K562 (cell line): ENCODE results near the gene KIF17. TPM values are rescaled to one million over a fixed set of nuclear protein-coding genes. Genes with fewer than 3 reads are reported as not detected.

Experiments used
- FOXM1 ChIP-seq, 2 experiments: fragments of 450-650 bp in 1 of 2; sonication (generic) in 1 of 2; formaldehyde crosslinking in 1 of 2; IDR thresholded peaks; 2 replicates each; pipeline versions ENCODE4 v1.6.1 to v1.9.0; 2017 to 2022; ENCODE audit warnings: low read depth in 2 of 2, mild to moderate bottlenecking in 2 of 2, missing genetic modification reagents in 1 of 2, moderate library complexity in 1 of 2
- PHB ChIP-seq: fragments of 250-450 bp; sonication (Bioruptor Pico); IDR thresholded peaks from 2 replicates; pipeline ENCODE4 v1.5.0; 2021
- PYGO2 ChIP-seq: fragments of 450-650 bp; IDR thresholded peaks from 2 replicates; pipeline ENCODE4 v1.6.1; 2016; ENCODE audit warnings: mild to moderate bottlenecking, missing genetic modification characterization, moderate library complexity, missing compliant biosample characterization
- RBM14 ChIP-seq: fragments of 200-400 bp; formaldehyde crosslinking; IDR thresholded peaks from 2 replicates; pipeline ENCODE4 v1.6.1; 2018; ENCODE audit warnings: low read depth, mild to moderate bottlenecking, low read length, moderate library complexity, borderline replicate concordance; ENCODE audit not compliant: insufficient read depth
- RFX5 ChIP-seq: IDR thresholded peaks from 2 replicates; pipeline ENCODE4 v1.6.1; 2011; ENCODE audit warnings: low read depth, mild to moderate bottlenecking, improper control_type of control experiment, low read length
- SMAD1 ChIP-seq: fragments of 150-350 bp; IDR thresholded peaks from 2 replicates; pipeline ENCODE4 v1.6.1; 2014; ENCODE audit warnings: low read length, low read depth; ENCODE audit not compliant: partially characterized antibody
- TCF3 ChIP-seq: sonication (generic); formaldehyde crosslinking; IDR thresholded peaks from 2 replicates; pipeline ENCODE4 v1.4.0; 2020; ENCODE audit warnings: mild to moderate bottlenecking, missing genetic modification reagents
- ZNF12 ChIP-seq: sonication (generic); formaldehyde crosslinking; IDR thresholded peaks from 2 replicates; pipeline ENCODE4 v1.4.0; 2020; ENCODE audit warnings: mild to moderate bottlenecking, missing genetic modification reagents
- ZNF384 ChIP-seq: IDR thresholded peaks from 2 replicates; pipeline ENCODE4 v1.6.1; 2012; ENCODE audit warnings: low read depth, low read length, improper control_type of control experiment
- ZNF668 ChIP-seq: fragments of 250-450 bp; sonication (Bioruptor Pico); IDR thresholded peaks from 2 replicates; pipeline ENCODE4 v1.8.0; 2022; ENCODE audit warnings: mild to moderate bottlenecking, inconsistent platforms
- ZNF699 ChIP-seq: fragments of 250-450 bp; sonication (Bioruptor Pico); IDR thresholded peaks from 2 replicates; pipeline ENCODE4 v1.8.0; 2021; ENCODE audit warnings: mild to moderate bottlenecking, moderate library complexity; ENCODE audit not compliant: insufficient replicate concordance
- polyA plus RNA-seq, 8 experiments: library from polyadenylated mRNA; depleted of rRNA in 4 of 8; stranded (reverse) in 5 of 8; unstranded in 3 of 8; fragments of >200 nt; fragmentation: Nextera tagmentation in 2 of 8; fragmentation: Illumina TruSeq in 1 of 8; extraction: Ambion mirVana in 2 of 8; extraction: Trizol in 1 of 8; gene quantifications; 2 replicates each; pipeline versions ENCODE4 v1.2.1 to v1.2.3, GENCODE V29; 2011 to 2014; ENCODE audit warnings: inconsistent platforms in 1 of 8, missing spikeins in 1 of 8
- total RNA-seq, 7 experiments: library from RNA; depleted of rRNA in 6 of 7; stranded (reverse); fragments of >200 nt in 6 of 7; fragmentation: Illumina TruSeq in 2 of 7; extraction: Trizol in 2 of 7; gene quantifications; 2 replicates each; pipeline versions ENCODE4 v1.2.1 to v1.2.3, GENCODE V29; 2011 to 2021; ENCODE audit warnings: low replicate concordance in 1 of 7
- TF ChIP-seq, protein P1 (sequence below): fragments of 250-450 bp; sonication (Bioruptor Pico); IDR thresholded peaks from 2 replicates; pipeline ENCODE4 v1.5.0; 2021; ENCODE audit warnings: mild to moderate bottlenecking, borderline replicate concordance
- TF ChIP-seq, protein P2 (sequence below): fragments of 250-450 bp; sonication (Bioruptor Pico); IDR thresholded peaks from 2 replicates; pipeline ENCODE4 v1.5.0; 2021; ENCODE audit warnings: mild to moderate bottlenecking, moderate library complexity
- TF ChIP-seq, protein P3 (sequence below): fragments of 150-350 bp; IDR thresholded peaks from 2 replicates; pipeline ENCODE4 v1.6.1; 2014; ENCODE audit warnings: low read depth, mild to moderate bottlenecking, low read length, borderline replicate concordance
- TF ChIP-seq, protein P4 (sequence below): fragments of 250-450 bp; sonication (Bioruptor Pico); IDR thresholded peaks from 2 replicates; pipeline ENCODE4 v1.8.0; 2021; ENCODE audit warnings: borderline replicate concordance, mild to moderate bottlenecking, moderate library complexity; ENCODE audit not compliant: poor library complexity, severe bottlenecking

Gene KIF17
- total and polyA plus RNA-seq, 9 of the 15 experiments (the other 6 are each of a cell fraction or from before 2014, with no cell fraction given), result 0.04 to 0.47 (median 0.18) TPM; not detected in 5

DNA sequence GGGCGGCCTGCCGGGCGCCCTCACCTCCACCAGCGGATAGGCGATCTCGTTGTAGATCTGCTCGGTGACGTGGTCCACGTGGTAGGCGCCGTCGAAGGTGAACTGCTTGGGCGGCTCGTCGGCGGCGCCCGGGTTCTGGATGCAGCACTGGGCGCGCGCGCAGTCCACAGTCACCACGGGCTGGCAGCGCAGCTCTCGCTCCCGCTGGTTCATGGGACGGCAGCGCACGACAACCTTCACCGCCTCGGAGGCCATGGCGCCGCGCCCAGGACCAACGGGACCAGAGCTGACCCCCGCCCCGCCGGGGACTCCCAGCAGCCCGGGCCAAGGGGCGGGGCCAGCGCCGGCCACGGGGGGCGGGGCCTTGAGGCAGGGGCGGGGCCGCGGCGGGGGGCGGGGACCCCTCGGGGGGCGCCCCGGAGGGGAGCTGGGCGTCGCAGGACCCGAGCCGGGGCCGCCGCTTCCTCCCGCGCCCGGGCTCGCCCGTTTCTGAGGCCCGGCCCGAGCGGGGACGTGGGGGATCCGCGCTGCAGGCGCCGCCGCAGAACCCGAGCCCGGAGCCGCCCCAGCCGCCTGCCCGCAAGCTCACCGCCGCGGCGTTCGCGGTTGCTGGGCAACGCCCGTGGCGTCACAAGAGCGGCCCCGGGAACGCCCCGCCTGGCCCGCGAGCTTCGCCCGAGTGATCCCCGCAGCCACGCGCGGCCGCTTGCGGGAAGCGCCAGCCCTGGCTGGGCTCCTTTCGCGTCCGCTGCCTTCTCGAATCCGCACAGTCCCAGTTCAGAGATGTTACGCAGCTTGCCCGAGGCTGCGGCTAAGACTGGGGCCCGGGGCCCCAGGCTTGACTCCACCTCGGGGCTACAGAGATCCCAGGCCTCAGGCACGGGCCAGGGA is at the start of gene KIF17 (continued):
- TF ChIP-seq, protein P1, sequence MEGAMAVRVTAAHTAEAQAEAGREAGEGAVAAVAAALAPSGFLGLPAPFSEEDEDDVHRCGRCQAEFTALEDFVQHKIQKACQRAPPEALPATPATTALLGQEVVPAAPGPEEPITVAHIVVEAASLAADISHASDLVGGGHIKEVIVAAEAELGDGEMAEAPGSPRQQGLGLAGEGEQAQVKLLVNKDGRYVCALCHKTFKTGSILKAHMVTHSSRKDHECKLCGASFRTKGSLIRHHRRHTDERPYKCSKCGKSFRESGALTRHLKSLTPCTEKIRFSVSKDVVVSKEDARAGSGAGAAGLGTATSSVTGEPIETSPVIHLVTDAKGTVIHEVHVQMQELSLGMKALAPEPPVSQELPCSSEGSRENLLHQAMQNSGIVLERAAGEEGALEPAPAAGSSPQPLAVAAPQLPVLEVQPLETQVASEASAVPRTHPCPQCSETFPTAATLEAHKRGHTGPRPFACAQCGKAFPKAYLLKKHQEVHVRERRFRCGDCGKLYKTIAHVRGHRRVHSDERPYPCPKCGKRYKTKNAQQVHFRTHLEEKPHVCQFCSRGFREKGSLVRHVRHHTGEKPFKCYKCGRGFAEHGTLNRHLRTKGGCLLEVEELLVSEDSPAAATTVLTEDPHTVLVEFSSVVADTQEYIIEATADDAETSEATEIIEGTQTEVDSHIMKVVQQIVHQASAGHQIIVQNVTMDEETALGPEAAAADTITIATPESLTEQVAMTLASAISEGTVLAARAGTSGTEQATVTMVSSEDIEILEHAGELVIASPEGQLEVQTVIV, result no peak
- TF ChIP-seq FOXM1 (IDR thresholded peaks at IDR 0.05; ENCODE audit: low read depth) (no peak), FOXM1 (CRISPR knock-in tag; IDR thresholded peaks at IDR 0.05; ENCODE audit: low read depth) (peak; percentile 78; the same call in 1 of the 2 replicates), ZNF384 (no peak), SMAD1 (no peak), ZNF668 (no peak), PYGO2 (tag) (no peak), RBM14 (0 out of 2 replicates have a peak, but pooled peaks have one; percentile 6), RFX5 (no peak), PHB (no peak), ZNF699 (no peak), TCF3 (CRISPR knock-in tag) (no peak), ZNF12 (CRISPR knock-in tag) (no peak)
- TF ChIP-seq, protein P2, sequence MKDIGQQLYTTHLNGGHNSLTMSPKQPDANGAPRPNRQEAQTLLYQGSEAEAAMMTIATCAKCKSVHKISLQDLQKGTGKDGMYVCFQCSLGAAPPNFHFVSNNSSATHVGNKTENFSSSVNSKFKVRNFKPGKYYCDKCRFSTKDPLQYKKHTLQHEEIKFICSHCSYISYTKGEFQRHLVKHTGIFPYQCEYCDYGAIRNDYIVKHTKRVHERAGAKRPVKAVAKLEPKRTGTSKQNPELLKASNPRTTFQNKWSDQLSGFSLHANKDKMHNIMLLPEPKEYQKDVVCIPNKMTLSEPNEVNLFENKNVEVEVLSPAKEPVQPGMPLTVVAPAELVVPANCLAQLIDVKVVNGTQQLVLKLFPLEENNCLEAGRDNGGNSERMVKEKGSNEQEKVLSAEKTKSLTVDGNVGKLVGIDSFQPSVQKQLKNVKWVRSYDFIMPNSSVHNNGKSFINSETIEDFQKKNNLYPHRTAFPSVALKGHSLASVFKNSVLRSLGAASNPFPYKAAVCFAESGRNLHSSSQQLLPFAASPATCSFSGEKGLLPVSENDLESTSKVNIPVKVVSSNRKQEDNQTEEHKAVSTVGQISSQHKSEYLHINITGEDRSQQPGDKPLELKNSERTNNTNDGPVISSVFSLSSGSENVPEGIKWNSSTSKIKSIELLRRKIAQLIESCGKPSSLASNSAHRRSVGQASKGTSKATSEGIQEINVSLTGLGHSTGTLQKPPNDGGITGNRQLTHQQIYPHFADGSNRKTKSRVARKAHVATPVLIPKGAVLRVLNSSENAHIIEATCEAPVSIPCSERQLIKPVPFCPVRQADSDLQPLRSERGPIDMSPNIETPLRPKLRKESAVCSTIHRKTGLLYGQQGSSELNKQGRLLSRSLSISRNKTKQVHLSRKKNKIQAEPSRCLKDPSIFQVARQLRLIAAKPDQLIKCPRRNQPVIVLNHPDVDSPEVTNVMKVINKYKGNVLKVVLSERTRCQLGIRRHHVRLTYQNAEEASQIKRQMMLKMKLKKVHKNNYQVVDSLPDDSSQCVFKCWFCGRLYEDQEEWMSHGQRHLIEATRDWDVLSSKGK (CRISPR knock-in tag), result no peak
- TF ChIP-seq, protein P3, sequence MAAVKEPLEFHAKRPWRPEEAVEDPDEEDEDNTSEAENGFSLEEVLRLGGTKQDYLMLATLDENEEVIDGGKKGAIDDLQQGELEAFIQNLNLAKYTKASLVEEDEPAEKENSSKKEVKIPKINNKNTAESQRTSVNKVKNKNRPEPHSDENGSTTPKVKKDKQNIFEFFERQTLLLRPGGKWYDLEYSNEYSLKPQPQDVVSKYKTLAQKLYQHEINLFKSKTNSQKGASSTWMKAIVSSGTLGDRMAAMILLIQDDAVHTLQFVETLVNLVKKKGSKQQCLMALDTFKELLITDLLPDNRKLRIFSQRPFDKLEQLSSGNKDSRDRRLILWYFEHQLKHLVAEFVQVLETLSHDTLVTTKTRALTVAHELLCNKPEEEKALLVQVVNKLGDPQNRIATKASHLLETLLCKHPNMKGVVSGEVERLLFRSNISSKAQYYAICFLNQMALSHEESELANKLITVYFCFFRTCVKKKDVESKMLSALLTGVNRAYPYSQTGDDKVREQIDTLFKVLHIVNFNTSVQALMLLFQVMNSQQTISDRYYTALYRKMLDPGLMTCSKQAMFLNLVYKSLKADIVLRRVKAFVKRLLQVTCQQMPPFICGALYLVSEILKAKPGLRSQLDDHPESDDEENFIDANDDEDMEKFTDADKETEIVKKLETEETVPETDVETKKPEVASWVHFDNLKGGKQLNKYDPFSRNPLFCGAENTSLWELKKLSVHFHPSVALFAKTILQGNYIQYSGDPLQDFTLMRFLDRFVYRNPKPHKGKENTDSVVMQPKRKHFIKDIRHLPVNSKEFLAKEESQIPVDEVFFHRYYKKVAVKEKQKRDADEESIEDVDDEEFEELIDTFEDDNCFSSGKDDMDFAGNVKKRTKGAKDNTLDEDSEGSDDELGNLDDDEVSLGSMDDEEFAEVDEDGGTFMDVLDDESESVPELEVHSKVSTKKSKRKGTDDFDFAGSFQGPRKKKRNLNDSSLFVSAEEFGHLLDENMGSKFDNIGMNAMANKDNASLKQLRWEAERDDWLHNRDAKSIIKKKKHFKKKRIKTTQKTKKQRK, result no peak
- TF ChIP-seq, protein P4, sequence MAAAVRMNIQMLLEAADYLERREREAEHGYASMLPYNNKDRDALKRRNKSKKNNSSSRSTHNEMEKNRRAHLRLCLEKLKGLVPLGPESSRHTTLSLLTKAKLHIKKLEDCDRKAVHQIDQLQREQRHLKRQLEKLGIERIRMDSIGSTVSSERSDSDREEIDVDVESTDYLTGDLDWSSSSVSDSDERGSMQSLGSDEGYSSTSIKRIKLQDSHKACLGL, result no peak
